ENCODE data around the gene TMEM208.

- TF ChIP-seq MYC (IDR thresholded peaks at IDR 0.05; ENCODE audit: borderline replicate concordance, low read length), result no peak
- no peak for TF ChIP-seq CTCF (IDR thresholded peaks at IDR 0.05)
- TF ChIP-seq HOXA7 (CRISPR knock-in tag; IDR thresholded peaks at IDR 0.05), result no peak
- no peak for TF ChIP-seq ESRRA (IDR thresholded peaks at IDR 0.05; ENCODE audit: borderline replicate concordance, low read length)
- no peak for TF ChIP-seq USF2 (IDR thresholded peaks at IDR 0.05)
- TF ChIP-seq EHMT2 (IDR thresholded peaks at IDR 0.05; ENCODE audit: low read depth), result no peak
- no peak for TF ChIP-seq HDAC2 (IDR thresholded peaks at IDR 0.05)
- TF ChIP-seq MAZ (IDR thresholded peaks at IDR 0.05; ENCODE audit: borderline replicate concordance, low read depth, low read length), result no peak
- no peak for TF ChIP-seq CEBPB (IDR thresholded peaks at IDR 0.05)
- TF ChIP-seq RFX5 (IDR thresholded peaks at IDR 0.05), result no peak
- no peak for TF ChIP-seq REST (IDR thresholded peaks at IDR 0.05)
- TF ChIP-seq ZNF302 (CRISPR knock-in tag; IDR thresholded peaks at IDR 0.05), result no peak
These were observed 6.7 kb downstream of the TMEM208 start for GRCh38 chr16:67233596-67233995.

Measured in A549 (cell line).